GM19240 (cell line): ENCODE data around the gene PDE2A.

Experiments used
- DNase-seq: peaks from one replicate; pipeline ENCODE4 v3.0.0; 2011; ENCODE audit warnings: low spot score; ENCODE audit not compliant: insufficient read length

PDE2A gene

GRCh38 chr11:72658989-72659640, 15.1 kb downstream of the PDE2A start:
- DNase-seq, result no peak

- DNase-seq, result no peak
These were observed 16.7 kb downstream of the PDE2A start for GRCh38 chr11:72657411-72658100.

GRCh38 chr11:72655896-72656464, 18.2 kb downstream of the PDE2A start:
- no peak for DNase-seq

- DNase-seq, result no peak
These were observed 19.2 kb downstream of the PDE2A start for GRCh38 chr11:72655014-72655413.

GRCh38 chr11:72653649-72654048, 20.6 kb downstream of the PDE2A start:
- no peak for DNase-seq

- no peak for DNase-seq
These were observed 21.2 kb downstream of the PDE2A start for GRCh38 chr11:72652873-72653630.

- no peak for DNase-seq
These were observed 22.1 kb downstream of the PDE2A start for GRCh38 chr11:72652133-72652532.

- no peak for DNase-seq
These were observed 24.8 kb downstream of the PDE2A start for GRCh38 chr11:72649215-72649976.

GRCh38 chr11:72648384-72649136, 25.7 kb downstream of the PDE2A start:
- no peak for DNase-seq

GRCh38 chr11:72647882-72648281, 26.3 kb downstream of the PDE2A start:
- no peak for DNase-seq

- no peak for DNase-seq
These were observed 27.8 kb downstream of the PDE2A start for GRCh38 chr11:72646472-72646871.

- DNase-seq, result no peak
These were observed 28.2 kb downstream of the PDE2A start for GRCh38 chr11:72646024-72646423.

GRCh38 chr11:72643547-72643946, 30.7 kb downstream of the PDE2A start:
- no peak for DNase-seq

- peak; percentile 90 for DNase-seq
These were observed 31.2 kb downstream of the PDE2A start for GRCh38 chr11:72642884-72643522.

GRCh38 chr11:72642043-72642883, 32.0 kb downstream of the PDE2A start:
- DNase-seq, result no peak

GRCh38 chr11:72641522-72642042, 32.6 kb downstream of the PDE2A start:
- DNase-seq, result no peak

- DNase-seq, result no peak
These were observed 34.5 kb downstream of the PDE2A start for GRCh38 chr11:72639502-72640375.

GRCh38 chr11:72637926-72638325, 36.3 kb downstream of the PDE2A start:
- no peak for DNase-seq
